Lower lobe of right lung (tissue), 2 donors: ENCODE data around the gene MAOB. TPM values are rescaled to one million over a fixed set of nuclear protein-coding genes. Genes with fewer than 3 reads are reported as not detected.
A peak's percentile ranks its signal among the peaks of the same experiment; 100 is the strongest.

Experiments
- ATAC-seq, 2 donors: fragments of 200-7000 bp; cut with Tn5 transposase; one replicate each; pipeline ENCODE4 v1.9.1; 2020 to 2022; ENCODE audit warnings: mild to moderate bottlenecking in 2 of 2, moderate library complexity in 2 of 2
- DNase-seq: peaks from one replicate; pipeline ENCODE4 v3.0.0-alpha.2; 2020
- H3K27ac ChIP-seq: fragments of 200-600 bp; one replicate; pipeline ENCODE4 v1.8.0; 2022
- H3K27me3 ChIP-seq: fragments of 200-600 bp; one replicate; pipeline ENCODE4 v1.8.0; 2022; ENCODE audit warnings: low read depth
- H3K36me3 ChIP-seq: fragments of 200-600 bp; one replicate; pipeline ENCODE4 v1.8.0; 2022; ENCODE audit warnings: mild to moderate bottlenecking
- H3K4me1 ChIP-seq: fragments of 200-600 bp; one replicate; pipeline ENCODE4 v1.8.0; 2022
- H3K4me3 ChIP-seq: fragments of 200-600 bp; one replicate; pipeline ENCODE4 v1.8.0; 2022; ENCODE audit warnings: mild to moderate bottlenecking
- H3K9me3 ChIP-seq: fragments of 200-600 bp; one replicate; pipeline ENCODE4 v1.8.0; 2022
- CTCF ChIP-seq: fragments of 200-600 bp; IDR thresholded peaks from one replicate; pipeline ENCODE4 v1.8.0; 2022; ENCODE audit warnings: antibody characterized with exemption, mild to moderate bottlenecking
- intact Hi-C: fragments of 100-400 bp; cut with DNase I; formaldehyde crosslinking; loops from one replicate; pipeline ENCODE4 v1.11.0; 2022
- total RNA-seq: library from RNA; stranded (reverse); fragmentation: NEBNext Ultra II Directional; extraction: Animal tissue kit (Norgen Biotek cat#: 25700); gene quantifications from one replicate; pipeline ENCODE4 v1.2.1, GENCODE V29; 2021
- donor health status: DM: no; HTN: yes; CAD: no; lungs with severe emphysema.

The MAOB gene
- total RNA-seq, 1 donor from 2014 or later: 23.4 TPM

- intact Hi-C loops: no loop called here
- H3K4me3 ChIP-seq: no peak overlapping the region
- no peak for DNase-seq
- no peaks in the 10 kb centered on the region for H3K9me3 ChIP-seq
- H3K27ac ChIP-seq: no peak overlapping the region
- H3K36me3 ChIP-seq: no peaks in the 10 kb centered on the region
- H3K27me3 ChIP-seq: no peaks in the 10 kb centered on the region
- no peaks in the 10 kb centered on the region for H3K4me1 ChIP-seq
- no peak for TF ChIP-seq CTCF
- ATAC-seq: no peak
Observed at GRCh38 chrX:43868791-43869190, 13.5 kb downstream of the MAOB start.

- H3K4me1 ChIP-seq: no peaks in the 10 kb centered on the region
- H3K27me3 ChIP-seq: no peaks in the 10 kb centered on the region
- no peaks in the 10 kb centered on the region for H3K36me3 ChIP-seq
- no peaks in the 10 kb centered on the region for H3K9me3 ChIP-seq
- DNase-seq (no peak), ATAC-seq (no peak)
- no peak for TF ChIP-seq CTCF
- intact Hi-C loops: no loop called here
- H3K27ac ChIP-seq: no peak overlapping the region
- no peak overlapping the region for H3K4me3 ChIP-seq
Observed at GRCh38 chrX:43866423-43866822, 15.8 kb downstream of the MAOB start.

GRCh38 chrX:43865791-43866190, 16.5 kb downstream of the MAOB start:
- TF ChIP-seq CTCF: no peak
- H3K4me3 ChIP-seq: no peak overlapping the region
- H3K36me3 ChIP-seq: no peaks in the 10 kb centered on the region
- intact Hi-C loops: no loop called here
- no peaks in the 10 kb centered on the region for H3K4me1 ChIP-seq
- H3K9me3 ChIP-seq: no peaks in the 10 kb centered on the region
- ATAC-seq: no peak
- H3K27me3 ChIP-seq: no peaks in the 10 kb centered on the region
- H3K27ac ChIP-seq: no peak overlapping the region
- no peak for DNase-seq

- DNase-seq: no peak
- intact Hi-C loops: no loop called here
- no peak for ATAC-seq
- TF ChIP-seq CTCF: no peak
- no peaks in the 10 kb centered on the region for H3K9me3 ChIP-seq
- no peaks in the 10 kb centered on the region for H3K27me3 ChIP-seq
- H3K36me3 ChIP-seq: no peaks in the 10 kb centered on the region
- no peak overlapping the region for H3K27ac ChIP-seq
- H3K4me3 ChIP-seq: no peak overlapping the region
- H3K4me1 ChIP-seq: no peaks in the 10 kb centered on the region
Observed at GRCh38 chrX:43862434-43862833, 19.8 kb downstream of the MAOB start.

- Histone ChIP-seq H3K27ac (no peak overlapping the region), H3K36me3 (no peaks in the 10 kb centered on the region), H3K9me3 (no peaks in the 10 kb centered on the region), H3K27me3 (no peaks in the 10 kb centered on the region), H3K4me3 (no peak overlapping the region), H3K4me1 (no peaks in the 10 kb centered on the region)
- no peak for DNase-seq
- no peak for TF ChIP-seq CTCF
- intact Hi-C loops: no loop called here
- peak; percentile 21 to 90 for ATAC-seq
Observed at GRCh38 chrX:43861750-43862149, 20.5 kb downstream of the MAOB start.
